ENCODE results near the gene PPP1R14B. TPM values are rescaled to one million over a fixed set of nuclear protein-coding genes. Genes with fewer than 3 reads are reported as not detected.

Gene PPP1R14B
- polyA plus RNA-seq, 1 experiment: 283 TPM

DNA sequence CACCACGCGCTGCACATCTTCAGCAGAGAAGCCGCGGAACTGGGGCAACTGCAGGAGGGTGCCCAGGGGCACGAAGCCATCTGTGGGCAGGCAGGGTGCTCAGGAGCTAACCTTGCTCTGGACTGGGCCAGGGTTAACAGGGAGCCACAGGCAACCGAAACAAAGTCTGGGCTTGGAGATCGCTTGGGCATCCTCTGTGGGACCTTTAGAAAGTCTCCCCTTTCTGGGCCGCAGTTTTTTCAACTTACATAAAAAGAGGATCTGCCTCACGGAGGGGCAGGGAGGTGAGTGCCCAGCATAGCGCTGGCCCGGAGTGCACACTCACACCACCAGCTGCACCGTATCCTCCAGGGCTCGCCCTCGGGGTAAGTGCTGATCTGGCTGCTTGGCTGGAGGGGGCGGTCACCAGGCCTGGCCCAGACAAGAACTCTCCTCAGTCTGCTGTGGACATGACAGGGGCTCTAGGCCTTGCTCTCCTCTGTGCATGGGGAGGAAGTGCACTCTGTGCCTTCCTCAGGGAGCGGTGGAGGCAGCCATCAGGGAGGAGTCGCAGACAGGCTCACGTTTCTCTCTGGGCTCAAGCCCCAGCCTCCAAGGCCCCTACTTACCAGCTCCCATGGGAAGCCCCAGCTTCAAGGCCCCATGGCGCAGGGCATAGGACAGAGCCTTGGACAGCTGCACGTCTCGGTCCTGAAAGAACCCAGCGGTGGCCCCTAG, 21.7 kb downstream of the PPP1R14B start:
- TF ChIP-seq, protein P1, sequence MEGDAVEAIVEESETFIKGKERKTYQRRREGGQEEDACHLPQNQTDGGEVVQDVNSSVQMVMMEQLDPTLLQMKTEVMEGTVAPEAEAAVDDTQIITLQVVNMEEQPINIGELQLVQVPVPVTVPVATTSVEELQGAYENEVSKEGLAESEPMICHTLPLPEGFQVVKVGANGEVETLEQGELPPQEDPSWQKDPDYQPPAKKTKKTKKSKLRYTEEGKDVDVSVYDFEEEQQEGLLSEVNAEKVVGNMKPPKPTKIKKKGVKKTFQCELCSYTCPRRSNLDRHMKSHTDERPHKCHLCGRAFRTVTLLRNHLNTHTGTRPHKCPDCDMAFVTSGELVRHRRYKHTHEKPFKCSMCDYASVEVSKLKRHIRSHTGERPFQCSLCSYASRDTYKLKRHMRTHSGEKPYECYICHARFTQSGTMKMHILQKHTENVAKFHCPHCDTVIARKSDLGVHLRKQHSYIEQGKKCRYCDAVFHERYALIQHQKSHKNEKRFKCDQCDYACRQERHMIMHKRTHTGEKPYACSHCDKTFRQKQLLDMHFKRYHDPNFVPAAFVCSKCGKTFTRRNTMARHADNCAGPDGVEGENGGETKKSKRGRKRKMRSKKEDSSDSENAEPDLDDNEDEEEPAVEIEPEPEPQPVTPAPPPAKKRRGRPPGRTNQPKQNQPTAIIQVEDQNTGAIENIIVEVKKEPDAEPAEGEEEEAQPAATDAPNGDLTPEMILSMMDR (IDR thresholded peaks at IDR 0.05; ENCODE audit: insufficient read depth, low read depth, low read length): no peak
- DNase-seq (ENCODE audit: low read depth): no peak
- Histone ChIP-seq H3K4me3 (ENCODE audit: low read depth, low read length) (peak overlapping the region; percentile 69), H3K27me3 (ENCODE audit: control insufficient read depth, insufficient read depth, low read length) (no peaks in the 10 kb centered on the region), H3K36me3 (ENCODE audit: control insufficient read depth, insufficient read depth, low read length) (peaks cover 17% of the 10 kb centered on the region)
- CTCF ChIA-PET: interaction anchor here (1.3 to 4.8 kb wide), 3 partner anchors 9 to 27 kb away, joined by 4 to 26 read pairs (median 6); partner anchors contain the start of gene FERMT3
- POLR2A ChIA-PET: no interaction called here

GRCh38 chr11:64224151-64224890, 22.4 kb downstream of the PPP1R14B start:
- Histone ChIP-seq H3K27me3 (ENCODE audit: control insufficient read depth, insufficient read depth, low read length) (no peaks in the 10 kb centered on the region), H3K4me3 (ENCODE audit: low read depth, low read length) (no peak overlapping the region), H3K36me3 (ENCODE audit: control insufficient read depth, insufficient read depth, low read length) (peaks cover 17% of the 10 kb centered on the region)
- DNase-seq (ENCODE audit: low read depth): no peak
- TF ChIP-seq, protein P1 (IDR thresholded peaks at IDR 0.05; ENCODE audit: insufficient read depth, low read depth, low read length): no peak
- ChIA-PET CTCF (interaction anchor here (0.8 to 4.8 kb wide), 7 partner anchors 8 to 79 kb away, joined by 3 to 26 read pairs (median 5); partner anchors contain the start of gene FERMT3), POLR2A (no interaction called here)

GRCh38 chr11:64223001-64223651, 23.6 kb downstream of the PPP1R14B start:
- DNase-seq (ENCODE audit: low read depth): no peak
- Histone ChIP-seq H3K27me3 (ENCODE audit: control insufficient read depth, insufficient read depth, low read length) (no peaks in the 10 kb centered on the region), H3K4me3 (ENCODE audit: low read depth, low read length) (no peak overlapping the region), H3K36me3 (ENCODE audit: control insufficient read depth, insufficient read depth, low read length) (peaks cover 17% of the 10 kb centered on the region)
- ChIA-PET CTCF (interaction anchor here (0.8 to 4.8 kb wide), 5 partner anchors 7 to 80 kb away, joined by 3 to 26 read pairs (median 6); partner anchors contain the start of gene FERMT3), POLR2A (no interaction called here)
- TF ChIP-seq, protein P1 (IDR thresholded peaks at IDR 0.05; ENCODE audit: insufficient read depth, low read depth, low read length): no peak

DNA sequence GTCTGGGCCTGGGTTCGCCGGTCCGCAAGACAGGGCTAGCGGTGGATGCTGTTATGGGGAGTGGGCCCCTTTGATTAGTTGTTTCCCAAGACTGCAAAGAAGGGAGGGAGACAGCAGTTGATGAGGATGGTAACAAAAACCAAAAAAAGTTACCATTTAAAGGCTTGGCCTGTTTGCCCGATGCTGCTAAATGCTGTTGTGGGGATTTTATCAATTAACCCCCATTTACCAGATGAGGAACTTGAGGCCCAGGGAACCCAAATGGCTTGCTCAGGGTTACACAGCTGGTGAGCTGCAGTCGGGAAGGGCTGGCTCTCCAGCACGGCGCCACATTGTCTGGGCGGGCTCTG, 24.1 kb downstream of the PPP1R14B start:
- H3K27me3 ChIP-seq (ENCODE audit: control insufficient read depth, insufficient read depth, low read length): no peaks in the 10 kb centered on the region
- TF ChIP-seq, protein P1 (IDR thresholded peaks at IDR 0.05; ENCODE audit: insufficient read depth, low read depth, low read length): no peak
- CTCF ChIA-PET: interaction anchor here (4.8 kb wide), 1 partner anchor 17 kb away, joined by 26 read pairs; the partner anchor contains the start of gene FERMT3
- peaks cover 17% of the 10 kb centered on the region for H3K36me3 ChIP-seq (ENCODE audit: control insufficient read depth, insufficient read depth, low read length)
- POLR2A ChIA-PET: no interaction called here
- H3K4me3 ChIP-seq (ENCODE audit: low read depth, low read length): no peak overlapping the region
- no peak for DNase-seq (ENCODE audit: low read depth)

DNA sequence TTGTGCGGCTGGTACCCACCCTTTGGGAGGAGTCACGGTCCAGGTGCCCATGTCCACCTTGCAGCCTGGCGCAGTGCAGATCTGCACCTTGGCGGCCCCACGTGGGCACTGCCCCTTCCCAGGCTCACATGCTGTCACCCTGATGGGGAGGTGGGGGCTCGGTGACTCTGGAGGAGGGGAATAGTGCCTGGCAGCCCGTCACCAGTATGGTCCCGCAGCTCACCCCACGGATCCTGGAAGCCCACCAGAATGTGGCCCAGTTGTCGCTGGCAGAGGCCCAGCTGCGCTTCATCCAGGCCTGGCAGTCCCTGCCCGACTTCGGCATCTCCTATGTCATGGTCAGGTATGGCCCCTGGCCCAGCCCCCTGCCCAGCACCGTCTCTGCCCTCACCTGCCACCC, 25.9 kb downstream of the PPP1R14B start:
- Histone ChIP-seq H3K4me3 (ENCODE audit: low read depth, low read length) (no peak overlapping the region), H3K36me3 (ENCODE audit: control insufficient read depth, insufficient read depth, low read length) (peaks cover 17% of the 10 kb centered on the region), H3K27me3 (ENCODE audit: control insufficient read depth, insufficient read depth, low read length) (no peaks in the 10 kb centered on the region)
- CTCF ChIA-PET: interaction anchor here (4.8 kb wide), 1 partner anchor 15 kb away, joined by 26 read pairs; the partner anchor contains the start of gene FERMT3
- POLR2A ChIA-PET: no interaction called here
- TF ChIP-seq, protein P1 (IDR thresholded peaks at IDR 0.05; ENCODE audit: insufficient read depth, low read depth, low read length): no peak
- no peak for DNase-seq (ENCODE audit: low read depth)
